Measurements from ENCODE around the gene KLHL24.
"Not testable (repeated sequence)": the region's sequence is repeated elsewhere in the genome, so short reads cannot be mapped to it uniquely, and the experiment has no call there.

KLHL24 gene

DNA sequence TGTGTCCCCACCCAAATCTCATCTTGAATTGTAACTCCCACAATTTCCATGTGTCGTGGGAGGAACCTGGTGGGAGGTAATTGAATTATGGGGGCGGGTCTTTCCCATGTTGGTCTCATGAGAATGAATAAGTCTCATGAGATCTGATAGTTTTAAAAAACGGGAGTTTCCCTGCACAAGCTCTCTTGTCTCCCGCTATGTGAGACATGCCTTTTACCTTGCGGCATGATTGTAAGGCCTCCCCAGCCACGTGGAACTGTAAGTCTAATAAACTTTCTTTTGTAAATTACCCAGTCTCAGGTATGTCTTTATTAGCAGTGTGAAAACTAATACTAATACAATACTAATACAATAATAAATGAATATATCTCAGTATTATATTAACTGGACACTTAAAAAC lies 52.3 kb downstream of the KLHL24 start:
- TF ChIP-seq, protein P1, sequence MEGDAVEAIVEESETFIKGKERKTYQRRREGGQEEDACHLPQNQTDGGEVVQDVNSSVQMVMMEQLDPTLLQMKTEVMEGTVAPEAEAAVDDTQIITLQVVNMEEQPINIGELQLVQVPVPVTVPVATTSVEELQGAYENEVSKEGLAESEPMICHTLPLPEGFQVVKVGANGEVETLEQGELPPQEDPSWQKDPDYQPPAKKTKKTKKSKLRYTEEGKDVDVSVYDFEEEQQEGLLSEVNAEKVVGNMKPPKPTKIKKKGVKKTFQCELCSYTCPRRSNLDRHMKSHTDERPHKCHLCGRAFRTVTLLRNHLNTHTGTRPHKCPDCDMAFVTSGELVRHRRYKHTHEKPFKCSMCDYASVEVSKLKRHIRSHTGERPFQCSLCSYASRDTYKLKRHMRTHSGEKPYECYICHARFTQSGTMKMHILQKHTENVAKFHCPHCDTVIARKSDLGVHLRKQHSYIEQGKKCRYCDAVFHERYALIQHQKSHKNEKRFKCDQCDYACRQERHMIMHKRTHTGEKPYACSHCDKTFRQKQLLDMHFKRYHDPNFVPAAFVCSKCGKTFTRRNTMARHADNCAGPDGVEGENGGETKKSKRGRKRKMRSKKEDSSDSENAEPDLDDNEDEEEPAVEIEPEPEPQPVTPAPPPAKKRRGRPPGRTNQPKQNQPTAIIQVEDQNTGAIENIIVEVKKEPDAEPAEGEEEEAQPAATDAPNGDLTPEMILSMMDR (IDR thresholded peaks at IDR 0.05; ENCODE audit: low read length, missing control alignments), result no peak
- DNase-seq (ENCODE audit: low read depth), result no peak
- H3K4me3 ChIP-seq (replicated peaks; ENCODE audit: low read depth, low read length), result no peak overlapping the region

DNA sequence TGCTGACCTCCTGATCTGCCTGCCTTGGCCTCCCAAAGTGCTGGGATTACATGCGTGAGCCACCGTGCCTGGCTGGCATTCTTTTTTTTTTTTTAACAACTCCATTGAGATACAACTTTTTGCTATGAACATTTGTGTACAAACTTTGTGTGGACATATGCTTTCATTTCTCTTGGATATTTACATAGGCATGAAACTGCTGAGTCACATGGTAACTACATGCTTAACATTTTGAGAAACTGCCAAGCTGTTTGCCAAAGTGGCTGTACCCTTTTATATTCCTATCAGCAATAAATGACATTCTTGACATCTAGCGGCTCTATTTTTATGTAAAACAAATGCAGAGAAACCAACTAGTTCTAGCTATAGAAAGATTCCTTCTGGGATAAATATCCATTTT lies 53.5 kb downstream of the KLHL24 start:
- peak; percentile 20 for DNase-seq (ENCODE audit: low read depth)
- TF ChIP-seq, protein P1 (IDR thresholded peaks at IDR 0.05; ENCODE audit: low read length, missing control alignments), result no peak
- no peak overlapping the region for H3K4me3 ChIP-seq (replicated peaks; ENCODE audit: low read depth, low read length)

DNA sequence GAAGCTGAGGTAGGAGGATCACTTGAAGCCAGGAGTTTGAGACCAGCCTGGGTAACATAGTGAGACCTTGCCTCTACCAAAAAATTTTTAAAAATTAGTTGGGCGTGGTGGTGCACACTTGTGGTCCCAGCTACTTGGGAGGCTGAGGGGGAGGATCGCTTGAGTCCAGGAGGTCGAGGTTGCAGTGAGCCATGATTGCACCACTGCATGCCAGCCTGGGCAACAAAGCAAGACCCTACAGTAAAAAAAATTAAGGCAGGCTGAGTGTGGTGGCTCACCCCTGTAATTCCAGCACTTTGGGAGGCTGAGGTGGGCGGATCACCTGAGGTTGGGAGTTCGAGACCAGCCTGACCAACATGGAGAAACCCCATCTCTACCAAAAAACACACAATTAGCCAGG lies 54.2 kb downstream of the KLHL24 start:
- not testable (repeated sequence) for DNase-seq (ENCODE audit: low read depth); H3K4me3 ChIP-seq (replicated peaks; ENCODE audit: low read depth, low read length)

DNA sequence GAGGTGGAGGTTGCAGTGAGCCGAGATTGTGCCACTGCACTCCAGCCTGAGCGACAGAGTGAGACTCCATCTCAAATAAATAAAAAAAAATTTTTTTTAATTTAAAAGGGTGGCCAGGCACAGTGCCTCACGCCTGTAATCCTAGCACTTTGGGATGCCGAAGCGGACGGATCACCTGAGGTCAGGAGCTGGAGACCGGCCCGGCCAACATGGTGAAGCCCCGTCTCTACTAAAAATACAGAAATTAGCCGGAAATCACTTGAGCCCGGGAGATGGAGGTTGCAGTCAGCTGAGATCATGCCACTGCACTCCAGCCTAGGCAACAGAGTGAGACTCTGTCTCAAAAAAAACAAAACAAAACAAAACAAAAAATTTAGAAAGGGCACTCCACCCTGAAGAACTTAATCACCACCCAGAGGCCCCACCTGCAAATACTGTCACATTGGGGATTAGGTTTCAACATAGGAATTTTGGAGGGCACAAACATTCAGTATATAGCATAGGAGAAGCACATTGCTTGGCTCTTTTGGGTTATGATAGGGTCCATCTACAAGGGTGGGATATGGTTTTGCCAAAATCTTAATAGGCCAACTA lies 55.1 kb downstream of the KLHL24 start:
- H3K4me3 ChIP-seq (replicated peaks; ENCODE audit: low read depth, low read length), result no peak overlapping the region
- TF ChIP-seq, protein P1 (IDR thresholded peaks at IDR 0.05; ENCODE audit: low read length, missing control alignments), result no peak
- DNase-seq (ENCODE audit: low read depth), result no peak

DNA sequence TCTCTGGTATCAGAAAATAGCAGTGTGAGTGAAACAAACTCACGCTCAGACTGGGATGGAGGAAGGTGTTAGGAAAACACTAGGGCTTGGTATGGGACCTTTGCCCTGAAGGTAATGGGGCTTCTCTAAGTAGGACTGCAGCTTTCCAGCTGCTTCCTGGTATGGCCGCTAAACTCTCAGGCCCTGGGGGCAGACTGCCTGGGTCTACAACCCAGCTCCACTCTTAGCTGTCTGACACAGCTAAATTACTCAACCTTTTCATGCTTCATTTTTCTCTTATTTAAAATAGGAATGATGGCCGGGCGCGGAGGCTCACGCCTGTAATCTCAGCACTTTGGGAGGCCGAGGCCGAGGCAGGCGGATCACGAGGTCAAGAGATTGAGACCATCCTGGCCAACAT lies 57.0 kb downstream of the KLHL24 start:
- no peak overlapping the region for H3K4me3 ChIP-seq (replicated peaks; ENCODE audit: low read depth, low read length)
- no peak for DNase-seq (ENCODE audit: low read depth)
- TF ChIP-seq, protein P1 (IDR thresholded peaks at IDR 0.05; ENCODE audit: low read length, missing control alignments), result no peak

DNA sequence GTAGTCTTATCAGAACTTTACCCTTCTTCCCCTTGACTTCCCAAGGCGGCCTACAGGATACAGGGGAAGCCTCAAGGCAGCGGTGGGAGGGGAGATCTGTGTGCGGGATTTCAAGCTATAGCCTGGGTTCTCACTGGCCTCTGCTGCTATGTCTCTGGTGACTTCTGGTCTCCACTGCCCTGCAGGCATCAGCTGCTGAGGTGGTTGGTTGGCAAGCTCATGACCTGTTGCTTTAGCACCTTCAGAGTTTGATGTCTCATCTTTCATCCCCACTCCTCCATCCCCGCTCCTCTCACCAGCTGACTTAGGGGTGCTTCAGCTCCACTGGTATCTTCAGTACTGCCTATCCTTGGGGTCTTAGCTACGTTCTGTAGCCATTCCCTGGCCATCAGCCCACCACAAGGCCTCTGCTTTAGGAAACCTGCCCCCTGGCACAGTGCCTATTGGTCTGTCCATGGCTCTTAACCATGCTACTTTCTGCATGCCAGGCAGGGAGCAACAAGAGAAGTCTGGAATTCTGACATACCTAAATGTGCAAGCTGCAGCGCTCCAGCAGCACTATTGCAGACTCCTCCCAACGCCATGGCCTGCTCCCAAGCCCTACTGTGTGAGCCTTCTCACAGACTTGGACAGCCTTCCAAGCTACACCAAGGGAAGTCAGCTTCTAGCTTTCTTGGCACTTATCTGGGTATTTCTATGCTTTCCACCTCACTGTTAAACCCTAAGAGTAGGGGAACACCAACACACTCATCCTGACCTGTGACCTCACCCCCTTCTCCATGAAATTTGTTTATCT lies 60.3 kb downstream of the KLHL24 start:
- no peak for DNase-seq (ENCODE audit: low read depth)
- TF ChIP-seq, protein P1 (IDR thresholded peaks at IDR 0.05; ENCODE audit: low read length, missing control alignments), result no peak
- H3K4me3 ChIP-seq (replicated peaks; ENCODE audit: low read depth, low read length), result no peak overlapping the region

DNA sequence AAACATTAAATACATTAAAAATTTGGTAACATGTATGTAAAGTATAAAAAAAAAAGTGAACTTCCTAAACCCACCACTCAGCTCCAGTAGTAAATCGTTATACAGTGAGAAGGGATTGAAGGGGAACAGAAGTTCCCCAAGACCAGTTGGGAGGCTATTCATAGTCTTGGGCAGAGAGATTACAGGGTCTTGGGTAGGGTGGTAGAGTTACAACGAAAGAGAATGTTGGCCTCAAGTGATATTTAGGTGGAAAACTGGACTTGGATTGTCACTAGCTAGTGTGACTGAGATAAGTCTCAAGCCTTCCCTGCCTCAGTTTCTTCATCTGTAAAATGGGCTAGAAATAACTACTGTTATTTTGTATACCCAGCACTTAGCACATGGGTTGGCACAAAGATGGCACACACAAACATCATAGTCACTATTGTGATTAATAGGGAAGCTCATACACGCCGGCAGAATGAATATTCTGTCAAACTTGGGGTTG lies 61.7 kb downstream of the KLHL24 start:
- H3K4me3 ChIP-seq (replicated peaks; ENCODE audit: low read depth, low read length), result peak overlapping the region; percentile 95
- DNase-seq (ENCODE audit: low read depth), result no peak
- TF ChIP-seq, protein P1 (IDR thresholded peaks at IDR 0.05; ENCODE audit: low read length, missing control alignments), result no peak

All from fibroblast of pulmonary artery (primary cell).